ENCODE measurements around the gene EFNB3. TPM values are rescaled to one million over a fixed set of nuclear protein-coding genes. Genes with fewer than 3 reads are reported as not detected.

EFNB3 gene
- total RNA-seq, 2 donors from 2014 or later = 0.42 to 0.82 TPM

GRCh38 chr17:7668482-7668881 lies 36.5 kb upstream of the EFNB3 start:
- H3K9ac ChIP-seq (ENCODE audit: low read depth in 2 of 2, low read length in 2 of 2) = no peak overlapping the region
- DNase-seq = no peak
- H3K4me3 ChIP-seq = no peak overlapping the region
- peaks cover 1% of the 10 kb centered on the region for H3K9me3 ChIP-seq
- TF ChIP-seq CTCF (IDR thresholded peaks at IDR 0.05) = no peak
- no peaks in the 10 kb centered on the region for H3K27me3 ChIP-seq
- intact Hi-C loops (cut with DNase I) = no loop called here
- H3K4me1 ChIP-seq = no peaks in the 10 kb centered on the region
- H3K27ac ChIP-seq = no peak overlapping the region
- H3K36me3 ChIP-seq = peaks cover 5% of the 10 kb centered on the region

- TF ChIP-seq CTCF (IDR thresholded peaks at IDR 0.05) = peak; percentile 29
- Histone ChIP-seq H3K9me3 (peaks cover 4% of the 10 kb centered on the region), H3K4me1 (no peaks in the 10 kb centered on the region), H3K4me3 (no peak overlapping the region), H3K9ac (ENCODE audit: low read depth in 2 of 2, low read length in 2 of 2) (no peak overlapping the region), H3K27ac (no peak overlapping the region), H3K36me3 (peaks cover 13% of the 10 kb centered on the region), H3K27me3 (no peaks in the 10 kb centered on the region)
- intact Hi-C loops (cut with DNase I) = no loop called here
- peak; percentile 66 for DNase-seq
These were observed 31.8 kb upstream of the EFNB3 start for GRCh38 chr17:7673239-7673638.

GRCh38 chr17:7674934-7675333 lies 30.1 kb upstream of the EFNB3 start:
- no peak overlapping the region for H3K9ac ChIP-seq (ENCODE audit: low read depth in 2 of 2, low read length in 2 of 2)
- H3K27ac ChIP-seq = no peak overlapping the region
- peaks cover 4% of the 10 kb centered on the region for H3K9me3 ChIP-seq
- intact Hi-C loops (cut with DNase I) = no loop called here
- no peaks in the 10 kb centered on the region for H3K27me3 ChIP-seq
- DNase-seq = no peak
- no peak overlapping the region for H3K4me3 ChIP-seq
- H3K36me3 ChIP-seq = peaks cover 13% of the 10 kb centered on the region
- no peak for TF ChIP-seq CTCF (IDR thresholded peaks at IDR 0.05)
- H3K4me1 ChIP-seq = no peaks in the 10 kb centered on the region

- Histone ChIP-seq H3K27ac (no peak overlapping the region), H3K9me3 (peaks cover 4% of the 10 kb centered on the region), H3K9ac (ENCODE audit: low read depth in 2 of 2, low read length in 2 of 2) (no peak overlapping the region), H3K4me3 (no peak overlapping the region), H3K36me3 (peaks cover 13% of the 10 kb centered on the region), H3K27me3 (no peaks in the 10 kb centered on the region), H3K4me1 (no peaks in the 10 kb centered on the region)
- TF ChIP-seq CTCF (IDR thresholded peaks at IDR 0.05) = no peak
- intact Hi-C loops (cut with DNase I) = no loop called here
- no peak for DNase-seq
These were observed 28.5 kb upstream of the EFNB3 start for GRCh38 chr17:7676533-7676932.

- DNase-seq = no peak
- H3K4me3 ChIP-seq = no peak overlapping the region
- H3K9ac ChIP-seq (ENCODE audit: low read depth in 2 of 2, low read length in 2 of 2) = no peak overlapping the region
- H3K27me3 ChIP-seq = no peaks in the 10 kb centered on the region
- peaks cover 13% of the 10 kb centered on the region for H3K36me3 ChIP-seq
- no peak for TF ChIP-seq CTCF (IDR thresholded peaks at IDR 0.05)
- no peak overlapping the region for H3K27ac ChIP-seq
- H3K9me3 ChIP-seq = peaks cover 4% of the 10 kb centered on the region
- intact Hi-C loops (cut with DNase I) = no loop called here
- no peaks in the 10 kb centered on the region for H3K4me1 ChIP-seq
These were observed 27.5 kb upstream of the EFNB3 start for GRCh38 chr17:7677388-7678067.

Data from colonic mucosa (tissue), 4 donors.